HG02623 (cell line): ENCODE measurements around the gene GLS.

Source experiments
- ATAC-seq: cut with Tn5 transposase; IDR thresholded peaks from one replicate; pipeline ENCODE4 v1.9.1; 2021; ENCODE audit warnings: moderate library complexity; ENCODE audit not compliant: unreplicated experiment

Gene GLS

DNA sequence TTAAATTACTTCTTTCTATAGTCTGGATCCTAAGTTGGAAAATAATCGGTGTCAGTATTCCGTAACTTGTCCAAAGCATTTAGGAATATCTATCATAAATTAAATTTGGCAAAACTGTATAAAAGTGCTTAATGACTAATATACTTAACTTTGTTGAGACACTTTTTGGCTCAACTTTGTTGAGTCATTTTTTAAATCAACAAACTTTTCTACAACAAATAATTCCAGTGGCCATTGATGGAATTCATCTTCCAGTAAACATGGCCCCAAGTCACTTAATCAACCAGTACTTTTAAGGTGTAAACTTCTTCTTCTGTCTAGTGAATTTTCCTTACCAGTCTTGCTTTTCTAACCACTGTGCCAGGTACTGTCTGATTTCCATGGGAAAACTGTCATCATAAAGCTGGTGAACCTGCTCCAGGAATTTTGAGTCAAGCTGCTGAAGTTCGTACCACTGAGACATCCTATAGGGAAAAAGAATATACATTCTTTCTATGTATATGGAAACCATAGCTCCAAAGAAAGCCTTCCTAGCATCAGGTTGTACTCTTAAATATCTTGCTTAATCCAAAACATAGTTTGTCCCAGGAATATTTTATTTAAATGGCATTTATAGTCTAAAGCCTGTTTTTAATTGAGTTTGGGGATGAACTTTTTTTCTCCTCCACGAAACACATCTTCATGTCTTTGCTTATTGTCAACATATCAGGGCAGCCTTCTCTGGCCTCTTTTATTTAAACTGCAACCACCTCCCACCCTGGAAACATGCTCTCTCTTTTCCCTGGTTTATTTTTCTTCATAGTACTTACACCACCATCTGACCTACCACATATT is 129.1 kb downstream of the GLS start:
- no peak for ATAC-seq

DNA sequence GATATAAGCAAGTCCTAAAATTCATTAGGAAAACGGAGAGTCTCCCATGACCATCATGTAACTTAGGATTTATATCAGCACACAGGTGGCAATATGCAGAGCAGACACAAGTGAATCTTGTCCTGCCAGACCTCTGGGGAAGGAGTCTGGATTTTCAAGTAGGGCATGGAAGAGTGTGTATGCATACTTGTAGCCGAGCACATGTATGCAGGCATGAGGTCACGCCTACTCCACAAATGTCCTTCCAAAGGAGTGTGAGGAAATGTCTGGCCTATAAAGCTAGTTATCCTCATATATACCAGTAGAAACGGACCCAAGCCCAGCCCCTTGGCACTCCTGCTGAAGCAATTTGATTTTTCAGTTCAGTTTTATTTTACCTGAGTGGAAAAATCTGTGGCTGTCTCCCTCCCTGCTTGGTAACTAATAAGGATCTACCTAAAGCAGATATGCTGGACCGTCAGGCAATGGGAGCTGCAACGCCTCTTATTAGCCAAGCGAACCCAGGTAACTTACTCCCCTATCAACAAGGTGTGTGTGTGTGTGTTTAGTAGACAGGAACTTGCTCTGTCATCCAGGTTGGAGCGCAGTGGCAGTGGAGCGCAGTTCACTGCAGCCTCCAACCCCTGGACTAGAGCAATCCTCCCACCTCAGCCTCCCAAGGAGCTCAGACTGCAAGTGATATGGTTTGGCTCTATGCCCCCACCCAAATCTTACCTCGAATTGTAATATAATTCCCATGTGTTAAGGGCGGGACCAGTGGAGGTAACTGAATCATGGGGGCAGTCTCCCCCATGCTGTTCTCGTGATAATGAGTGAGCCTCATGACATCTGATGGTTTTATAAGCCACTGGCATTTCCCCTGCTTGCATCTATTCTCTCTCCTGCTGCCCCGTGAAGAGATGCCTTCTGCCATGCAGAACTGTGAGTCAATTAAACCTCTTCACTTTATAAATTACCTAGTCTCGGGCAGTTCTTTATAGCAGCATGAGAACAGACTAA is 130.6 kb downstream of the GLS start:
- ATAC-seq = no peak

DNA sequence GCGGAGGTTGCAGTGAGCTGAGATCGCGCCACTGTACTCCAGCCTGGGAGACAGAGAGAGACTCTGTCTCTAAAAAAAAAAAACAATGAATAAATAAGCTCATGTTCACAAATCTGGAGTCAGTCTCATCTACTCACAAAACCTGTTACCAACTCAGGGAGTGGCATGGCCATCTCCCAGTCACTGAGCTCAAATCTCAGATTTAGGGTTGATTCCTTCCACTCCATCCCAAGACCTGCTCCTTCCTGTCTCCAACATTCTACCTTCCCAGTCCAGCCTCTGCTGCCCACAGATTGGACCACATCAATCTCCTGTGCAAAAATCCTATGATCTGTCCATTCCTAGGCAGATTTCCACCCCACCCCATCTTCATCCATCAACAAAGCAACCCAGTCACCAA is 131.7 kb downstream of the GLS start:
- ATAC-seq = no peak

DNA sequence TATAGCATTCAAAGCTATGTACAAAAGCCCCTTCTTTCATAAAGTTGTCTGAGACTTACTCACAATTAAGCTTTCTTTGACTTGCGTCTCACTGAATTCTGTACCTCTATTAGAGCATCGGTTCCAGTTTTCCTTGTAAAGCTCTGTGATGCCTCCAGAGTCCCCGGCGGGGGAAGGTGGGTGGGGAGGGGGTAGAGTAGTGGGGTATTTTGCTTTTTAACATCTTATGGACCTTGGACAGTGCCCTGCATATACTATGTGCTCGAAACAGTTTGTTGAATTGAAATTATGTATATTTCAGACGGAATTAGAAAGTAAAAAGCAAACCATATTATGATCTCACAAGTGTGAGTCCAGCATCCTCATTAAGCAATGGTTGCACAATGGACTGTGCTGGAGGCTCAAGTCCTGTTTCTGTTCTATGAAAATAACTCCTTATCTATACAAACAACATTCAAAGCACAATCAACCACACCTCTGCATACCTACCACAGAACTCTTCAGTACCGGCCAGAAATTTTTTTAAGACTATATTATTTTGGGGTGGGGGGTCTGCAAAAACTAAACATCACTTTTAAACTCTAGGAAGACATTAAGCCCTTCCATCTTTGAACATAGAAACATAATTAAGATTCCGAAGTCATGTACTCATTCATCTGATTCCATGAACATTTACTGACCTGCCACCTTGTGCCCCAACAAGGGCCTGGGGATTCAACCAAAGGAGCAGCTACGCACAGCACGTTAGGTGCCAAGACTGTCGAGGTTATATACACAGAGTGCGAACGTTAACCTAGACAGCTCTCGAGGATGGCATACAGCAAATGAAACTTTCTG is 132.4 kb downstream of the GLS start:
- ATAC-seq = no peak

DNA sequence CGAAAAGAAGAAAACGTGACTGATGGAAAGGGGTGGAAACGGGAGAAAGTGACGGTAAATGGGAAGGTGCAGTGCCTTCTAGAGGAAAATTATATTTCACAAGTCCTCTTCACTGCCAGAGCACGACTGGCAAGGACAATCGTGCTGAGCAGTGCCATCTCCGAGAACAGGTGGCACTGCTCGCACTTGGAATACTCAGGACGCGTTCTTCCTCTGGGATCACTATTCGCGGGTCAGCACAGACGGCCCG is 133.0 kb downstream of the GLS start:
- no peak for ATAC-seq

DNA sequence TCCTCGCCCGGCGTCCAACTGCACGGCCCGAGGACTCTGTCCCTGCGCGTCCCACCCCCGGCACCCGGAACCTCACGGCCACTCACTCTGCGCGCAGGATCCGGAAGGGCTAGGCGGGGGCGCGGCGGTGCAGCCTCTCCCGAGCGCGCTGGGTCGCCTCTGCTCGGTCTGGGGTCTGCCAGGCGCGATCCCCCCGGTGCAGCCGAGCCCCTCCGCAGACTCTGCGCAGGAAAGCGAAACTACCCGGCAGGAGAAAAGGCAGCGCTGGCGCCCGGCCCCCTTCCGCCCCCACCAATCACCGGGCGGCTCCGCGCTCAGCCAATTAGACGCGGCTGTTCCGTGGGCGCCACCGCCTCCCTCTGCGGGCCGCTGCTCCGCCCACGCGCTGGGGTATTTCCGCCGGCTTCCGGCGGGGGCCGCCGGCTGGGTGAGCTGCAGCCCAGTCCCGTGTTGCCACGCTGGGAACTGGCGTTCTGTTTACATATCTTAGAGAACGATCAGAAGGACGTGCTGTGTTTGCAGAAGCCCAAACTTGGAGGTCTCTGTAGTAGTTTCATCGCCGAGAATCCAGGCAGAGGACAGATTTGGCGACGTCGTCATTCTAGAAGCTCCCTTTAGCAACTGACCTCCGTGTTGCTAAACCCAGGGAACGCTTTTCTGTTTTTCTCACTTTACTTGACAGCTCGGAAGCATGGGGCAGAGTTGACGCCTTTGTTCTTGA is 133.5 kb downstream of the GLS start, which contains the start of gene STAT1:
STAT1 (minus strand) TSS at position 240 of the 721 bp plus-strand sequence. CDS start 4,168 bp downstream, outside the sequence.
- peak; percentile 75 for ATAC-seq

DNA sequence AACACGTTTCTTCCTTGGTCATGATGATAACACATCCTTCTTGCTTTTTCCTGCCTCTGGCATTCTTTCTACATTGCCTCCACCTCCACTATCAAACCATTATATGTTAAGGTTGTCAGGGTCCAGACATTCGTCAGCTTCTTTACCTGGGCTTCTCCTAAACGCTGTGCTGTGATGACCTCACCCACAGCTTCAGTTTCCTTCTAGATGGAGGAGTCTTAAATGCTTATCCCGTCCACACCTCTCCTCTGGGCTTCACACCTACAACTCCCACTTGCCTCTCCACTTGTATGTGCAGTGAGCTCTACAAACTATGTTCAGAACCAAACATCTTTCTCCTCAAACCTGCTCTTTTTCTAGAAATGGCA is 134.0 kb downstream of the GLS start:
- ATAC-seq = no peak
